Measurements from ENCODE around the gene PCNX2. TPM values are rescaled to one million over a fixed set of nuclear protein-coding genes. Genes with fewer than 3 reads are reported as not detected.

The PCNX2 gene
- total and polyA plus RNA-seq, 7 donors: 1.8 to 13.8 (median 5.1) TPM

DNA sequence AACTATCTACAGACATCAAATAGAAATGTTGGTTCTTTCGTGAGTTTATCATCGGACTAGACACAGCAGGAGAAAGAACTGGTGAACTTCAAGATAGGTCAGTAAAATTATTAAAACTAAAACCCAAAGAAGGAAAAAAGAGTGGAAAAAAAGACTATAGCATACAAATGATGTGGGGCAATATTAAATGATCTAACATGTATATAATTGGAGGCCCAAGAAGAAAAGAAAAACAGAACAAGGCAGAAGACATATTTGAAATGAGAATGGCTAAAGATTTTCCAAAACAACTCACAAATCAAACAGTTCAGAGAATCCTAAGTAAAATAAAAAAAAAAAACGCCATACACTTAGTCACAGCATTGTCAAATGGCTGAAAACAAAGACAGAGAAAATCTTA is 101.8 kb downstream of the PCNX2 start:
- intact Hi-C loops (cut with DNase I): no loop called here
- no peak overlapping the region for H3K27ac ChIP-seq
- peaks cover 0 to 2% (median 0%) of the 10 kb centered on the region in 4 donors for H3K9me3 ChIP-seq
- H3K36me3 ChIP-seq: no peaks in the 10 kb centered on the region
- H3K4me3 ChIP-seq: no peak overlapping the region
- no peak for DNase-seq
- no peak for TF ChIP-seq CTCF (IDR thresholded peaks at IDR 0.05)
- no peak for TF ChIP-seq POLR2A (IDR thresholded peaks at IDR 0.05)
- no peak for TF ChIP-seq EP300 (IDR thresholded peaks at IDR 0.05)
- no peak for TF ChIP-seq POLR2AphosphoS5 (IDR thresholded peaks at IDR 0.05)
- WGBS, 2 donors: 95 to 98% methylated on average over 3 of the region's 3 CpGs
- no peaks in the 10 kb centered on the region for H3K4me1 ChIP-seq
- no peaks in the 10 kb centered on the region for H3K27me3 ChIP-seq

DNA sequence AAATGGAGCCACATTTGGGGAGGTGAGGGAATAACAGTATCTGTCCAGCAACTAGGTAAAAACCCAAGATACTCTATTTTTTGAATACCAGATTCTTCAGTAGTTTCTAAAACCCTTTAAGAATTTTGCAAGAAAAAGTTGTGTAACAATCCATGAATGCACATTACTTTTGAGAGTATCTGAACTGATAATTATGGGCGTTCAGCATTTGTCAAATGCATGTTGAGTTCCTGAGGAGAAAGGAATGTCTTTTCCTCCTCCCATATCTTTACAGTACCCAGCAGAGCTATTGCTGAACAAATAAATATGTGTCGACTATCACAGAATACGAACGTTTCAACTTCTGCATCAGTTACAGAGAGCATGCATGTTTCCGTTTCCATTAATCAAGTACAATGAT is 104.5 kb downstream of the PCNX2 start:
- H3K36me3 ChIP-seq: no peaks in the 10 kb centered on the region
- no peak for TF ChIP-seq POLR2AphosphoS5 (IDR thresholded peaks at IDR 0.05)
- no peak for TF ChIP-seq CTCF (IDR thresholded peaks at IDR 0.05)
- no peak for TF ChIP-seq POLR2A (IDR thresholded peaks at IDR 0.05)
- TF ChIP-seq EP300 (IDR thresholded peaks at IDR 0.05): no peak
- H3K4me1 ChIP-seq: no peaks in the 10 kb centered on the region
- DNase-seq: no peak
- intact Hi-C loops (cut with DNase I): no loop called here
- no peaks in the 10 kb centered on the region for H3K27me3 ChIP-seq
- WGBS, 2 donors: 70 to 75% methylated on average over 5 of the region's 5 CpGs
- no peak overlapping the region for H3K27ac ChIP-seq
- no peak overlapping the region for H3K4me3 ChIP-seq
- H3K9me3 ChIP-seq: peaks cover 0 to 2% (median 0%) of the 10 kb centered on the region in 4 donors

DNA sequence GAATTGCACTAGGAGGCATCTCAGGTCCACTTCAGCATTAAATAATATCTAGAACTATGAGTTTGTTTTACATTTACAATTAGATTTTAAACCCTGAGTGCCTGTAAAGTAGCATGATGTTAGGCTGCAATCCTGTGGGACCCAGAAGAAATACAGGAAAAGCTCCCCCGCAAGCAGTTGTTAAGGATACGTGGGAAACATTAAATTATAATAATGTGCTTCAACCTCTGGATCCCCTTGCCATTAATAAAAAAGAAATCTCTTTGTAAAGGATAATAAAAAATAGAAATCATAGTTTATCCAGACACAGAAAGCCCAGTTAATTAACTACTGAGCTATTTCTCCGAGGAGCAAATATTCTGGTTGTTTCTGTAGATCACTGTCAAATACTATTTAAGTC is 106.0 kb downstream of the PCNX2 start:
- TF ChIP-seq POLR2A (IDR thresholded peaks at IDR 0.05): no peak
- no peak for TF ChIP-seq CTCF (IDR thresholded peaks at IDR 0.05)
- no peak for TF ChIP-seq POLR2AphosphoS5 (IDR thresholded peaks at IDR 0.05)
- TF ChIP-seq EP300 (IDR thresholded peaks at IDR 0.05): no peak
- intact Hi-C loops (cut with DNase I): no loop called here
- WGBS, 2 donors: 94 to 97% methylated on average over 3 of the region's 3 CpGs
- Histone ChIP-seq H3K27me3 (no peaks in the 10 kb centered on the region), H3K36me3 (no peaks in the 10 kb centered on the region), H3K4me1 (no peaks in the 10 kb centered on the region), H3K9me3 (no peaks in the 10 kb centered on the region), H3K4me3 (no peak overlapping the region), H3K27ac (no peak overlapping the region)
- no peak for DNase-seq

DNA sequence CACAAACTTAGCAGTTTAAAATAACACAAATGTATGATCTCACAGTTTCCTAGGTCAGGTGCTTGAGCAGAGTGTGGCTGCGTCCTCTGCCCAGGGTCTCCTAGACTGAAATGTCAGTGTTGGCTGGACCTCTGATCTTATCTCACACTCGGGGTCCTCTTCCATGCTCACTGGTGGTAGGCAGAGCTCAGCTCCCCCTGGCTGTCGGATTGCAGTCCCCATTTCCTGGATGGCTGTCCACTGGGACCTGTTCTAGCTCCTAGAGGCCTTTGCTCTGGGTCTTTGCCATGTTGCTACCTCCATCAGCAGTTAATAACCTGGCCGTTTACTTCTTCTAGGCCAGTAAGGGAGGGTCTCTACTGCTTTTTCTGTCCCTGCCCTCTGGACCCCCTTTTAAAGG is 107.5 kb downstream of the PCNX2 start:
- no peaks in the 10 kb centered on the region for H3K36me3 ChIP-seq
- no peaks in the 10 kb centered on the region for H3K9me3 ChIP-seq
- no peaks in the 10 kb centered on the region for H3K27me3 ChIP-seq
- DNase-seq: no peak
- no peaks in the 10 kb centered on the region for H3K4me1 ChIP-seq
- intact Hi-C loops (cut with DNase I): no loop called here
- no peak overlapping the region for H3K27ac ChIP-seq
- WGBS, 2 donors: 90 to 91% methylated on average over 4 of the region's 4 CpGs
- H3K4me3 ChIP-seq: no peak overlapping the region
- TF ChIP-seq POLR2AphosphoS5 (IDR thresholded peaks at IDR 0.05) (no peak), CTCF (IDR thresholded peaks at IDR 0.05) (no peak), EP300 (IDR thresholded peaks at IDR 0.05) (no peak)

GRCh38 chr1:233183226-233184020 is 112.1 kb downstream of the PCNX2 start:
- Histone ChIP-seq H3K9me3 (no peaks in the 10 kb centered on the region), H3K27me3 (no peaks in the 10 kb centered on the region), H3K36me3 (no peaks in the 10 kb centered on the region), H3K4me1 (no peaks in the 10 kb centered on the region), H3K27ac (no peak overlapping the region), H3K4me3 (no peak overlapping the region)
- DNase-seq: no peak
- intact Hi-C loops (cut with DNase I): no loop called here
- 91 to 96% methylated on average over 8 of the region's 8 CpGs for WGBS, 2 donors
- no peak for TF ChIP-seq EP300 (IDR thresholded peaks at IDR 0.05)
- TF ChIP-seq POLR2A (IDR thresholded peaks at IDR 0.05): no peak
- no peak for TF ChIP-seq POLR2AphosphoS5 (IDR thresholded peaks at IDR 0.05)
- no peak for TF ChIP-seq CTCF (IDR thresholded peaks at IDR 0.05)

All from sigmoid colon (tissue), 7 donors.